ENCODE data around the gene USP3. TPM values are rescaled to one million over a fixed set of nuclear protein-coding genes. Genes with fewer than 3 reads are reported as not detected.

The USP3 gene
- total RNA-seq, 1 donor from 2014 or later = 83.2 TPM

- H3K27me3 ChIP-seq (ENCODE audit: control insufficient read depth, insufficient read depth, low read length) = no peaks in the 10 kb centered on the region
- TF ChIP-seq CTCF (IDR thresholded peaks at IDR 0.05; ENCODE audit: insufficient read depth, low read length, severe bottlenecking) = no peak
- no peak for DNase-seq (ENCODE audit: low read depth)
- no peak overlapping the region for H3K4me3 ChIP-seq (ENCODE audit: low read depth, low read length)
- no peaks in the 10 kb centered on the region for H3K36me3 ChIP-seq (ENCODE audit: control insufficient read depth, insufficient read depth, low read length)
- FAIRE-seq = no peak
Measured at GRCh38 chr15:63500265-63501250, 3.8 kb upstream of the USP3 start.

GRCh38 chr15:63501256-63502089 is 2.9 kb upstream of the USP3 start:
- H3K36me3 ChIP-seq (ENCODE audit: control insufficient read depth, insufficient read depth, low read length) = no peaks in the 10 kb centered on the region
- no peak overlapping the region for H3K4me3 ChIP-seq (ENCODE audit: low read depth, low read length)
- TF ChIP-seq CTCF (IDR thresholded peaks at IDR 0.05; ENCODE audit: insufficient read depth, low read length, severe bottlenecking) = no peak
- no peak for FAIRE-seq
- DNase-seq (ENCODE audit: low read depth) = peak; percentile 81
- no peaks in the 10 kb centered on the region for H3K27me3 ChIP-seq (ENCODE audit: control insufficient read depth, insufficient read depth, low read length)

GRCh38 chr15:63502137-63502766 is 2.1 kb upstream of the USP3 start:
- Histone ChIP-seq H3K27me3 (ENCODE audit: control insufficient read depth, insufficient read depth, low read length) (no peaks in the 10 kb centered on the region), H3K36me3 (ENCODE audit: control insufficient read depth, insufficient read depth, low read length) (no peaks in the 10 kb centered on the region), H3K4me3 (ENCODE audit: low read depth, low read length) (no peak overlapping the region)
- DNase-seq (ENCODE audit: low read depth) (peak; percentile 90), FAIRE-seq (no peak)
- TF ChIP-seq CTCF (IDR thresholded peaks at IDR 0.05; ENCODE audit: insufficient read depth, low read length, severe bottlenecking) = no peak

- H3K36me3 ChIP-seq (ENCODE audit: control insufficient read depth, insufficient read depth, low read length) = no peaks in the 10 kb centered on the region
- FAIRE-seq (no peak), DNase-seq (ENCODE audit: low read depth) (peak; percentile 88)
- TF ChIP-seq CTCF (IDR thresholded peaks at IDR 0.05; ENCODE audit: insufficient read depth, low read length, severe bottlenecking) = no peak
- H3K27me3 ChIP-seq (ENCODE audit: control insufficient read depth, insufficient read depth, low read length) = no peaks in the 10 kb centered on the region
- H3K4me3 ChIP-seq (ENCODE audit: low read depth, low read length) = peak overlapping the region; percentile 88
Measured at GRCh38 chr15:63502843-63503738, 1.3 kb upstream of the USP3 start.

GRCh38 chr15:63503739-63504246 is 600 bp upstream of the USP3 start:
- no peak for TF ChIP-seq CTCF (IDR thresholded peaks at IDR 0.05; ENCODE audit: insufficient read depth, low read length, severe bottlenecking)
- FAIRE-seq (no peak), DNase-seq (ENCODE audit: low read depth) (peak; percentile 95)
- H3K4me3 ChIP-seq (ENCODE audit: low read depth, low read length) = peak overlapping the region; percentile 88
- H3K36me3 ChIP-seq (ENCODE audit: control insufficient read depth, insufficient read depth, low read length) = no peaks in the 10 kb centered on the region
- no peaks in the 10 kb centered on the region for H3K27me3 ChIP-seq (ENCODE audit: control insufficient read depth, insufficient read depth, low read length)

Data from bronchial epithelial cell (primary cell).